Measurements from ENCODE around the gene SYT2.
"Not testable (repeated sequence)": the region's sequence is repeated elsewhere in the genome, so short reads cannot be mapped to it uniquely, and the experiment has no call there.

SYT2 gene

GRCh38 chr1:202710070-202711045, at the start of gene SYT2:
Gene SYT2 (minus strand): TSS chr1:202710454. CDS start chr1:202605772, 104,682 bp downstream.
- peak in 1 of 2 donors; percentile 14 for DNase-seq (ENCODE audit: low read depth in 2 of 2)

GRCh38 chr1:202756391-202756790, 46.1 kb upstream of the SYT2 start:
- DNase-seq (ENCODE audit: low read depth in 2 of 2): no peak

- no peak for DNase-seq (ENCODE audit: low read depth in 2 of 2)
Observed at GRCh38 chr1:202754293-202754692, 44.0 kb upstream of the SYT2 start.

- no peak for DNase-seq (ENCODE audit: low read depth in 2 of 2)
Observed at GRCh38 chr1:202752774-202753173, 42.5 kb upstream of the SYT2 start.

GRCh38 chr1:202750761-202751160, 40.5 kb upstream of the SYT2 start:
- DNase-seq (ENCODE audit: low read depth in 2 of 2): no peak

GRCh38 chr1:202750024-202750423, 39.8 kb upstream of the SYT2 start:
- DNase-seq (ENCODE audit: low read depth in 2 of 2): no peak

- DNase-seq (ENCODE audit: low read depth in 2 of 2): no peak
Observed at GRCh38 chr1:202745323-202745888, 35.2 kb upstream of the SYT2 start.

GRCh38 chr1:202744770-202745169, 34.5 kb upstream of the SYT2 start:
- not testable (repeated sequence) for DNase-seq (ENCODE audit: low read depth in 2 of 2)

GRCh38 chr1:202742496-202742895, 32.2 kb upstream of the SYT2 start:
- DNase-seq (ENCODE audit: low read depth in 2 of 2): no peak

- DNase-seq (ENCODE audit: low read depth in 2 of 2): no peak
Observed at GRCh38 chr1:202733251-202733650, 23.0 kb upstream of the SYT2 start.

- DNase-seq (ENCODE audit: low read depth in 2 of 2): no peak
Observed at GRCh38 chr1:202728951-202729350, 18.7 kb upstream of the SYT2 start.

- DNase-seq (ENCODE audit: low read depth in 2 of 2): no peak
Observed at GRCh38 chr1:202725526-202725925, 15.3 kb upstream of the SYT2 start.

- DNase-seq (ENCODE audit: low read depth in 2 of 2): no peak
Observed at GRCh38 chr1:202723708-202724107, 13.5 kb upstream of the SYT2 start.

GRCh38 chr1:202723046-202723445, 12.8 kb upstream of the SYT2 start:
- DNase-seq (ENCODE audit: low read depth in 2 of 2): not testable (repeated sequence)

- no peak for DNase-seq (ENCODE audit: low read depth in 2 of 2)
Observed at GRCh38 chr1:202716654-202717053, 6.4 kb upstream of the SYT2 start.

- DNase-seq (ENCODE audit: low read depth in 2 of 2): not testable (repeated sequence)
Observed at GRCh38 chr1:202714202-202714601, 3.9 kb upstream of the SYT2 start.

GRCh38 chr1:202713110-202713509, 2.9 kb upstream of the SYT2 start:
- DNase-seq (ENCODE audit: low read depth in 2 of 2): no peak

GRCh38 chr1:202711949-202712635, 1.8 kb upstream of the SYT2 start:
- DNase-seq (ENCODE audit: low read depth in 2 of 2): no peak

- DNase-seq (ENCODE audit: low read depth in 2 of 2): no peak
Observed at GRCh38 chr1:202709276-202710041, 795 bp downstream of the SYT2 start.

- no peak for DNase-seq (ENCODE audit: low read depth in 2 of 2)
Observed at GRCh38 chr1:202708456-202709275, 1.6 kb downstream of the SYT2 start.

GRCh38 chr1:202706851-202707250, 3.4 kb downstream of the SYT2 start:
- DNase-seq (ENCODE audit: low read depth in 2 of 2): no peak

All from stimulated activated CD4-positive, alpha-beta T cell treated with anti-CD3 and anti-CD28 coated beads, Interleukin-4, amount 100 ng/mL, for 48 hours (primary cell).